SU-DHL-6 (cell line): ENCODE data around the gene RIC8B.

Experiments used
- CTCF ChIP-seq: fragments of 200-600 bp; sonication (generic); IDR thresholded peaks from one replicate; pipeline ENCODE4 v1.5.1; 2017; ENCODE audit warnings: antibody characterized with exemption, mild to moderate bottlenecking, low read length, moderate library complexity; ENCODE audit not compliant: insufficient read depth, poor library complexity, severe bottlenecking
- EZH2phosphoT487 ChIP-seq: fragments of 200-600 bp; sonication (generic), shearing (Covaris generic); conservative IDR thresholded peaks from 2 replicates; pipeline ENCODE4 v1.6.1; 2018; ENCODE audit warnings: mild to moderate bottlenecking, antibody characterized with exemption, low read length, moderate library complexity, mixed read lengths

GRCh38 chr12:106863189-106863588, 88.7 kb downstream of the RIC8B start:
- TF ChIP-seq CTCF (no peak), EZH2phosphoT487 (no peak)
